Measurements from ENCODE around the gene TMEM41B.
"Not testable (repeated sequence)": the region's sequence is repeated elsewhere in the genome, so short reads cannot be mapped to it uniquely, and the experiment has no call there.

TMEM41B gene

GRCh38 chr11:9250139-9250582 lies 64.2 kb downstream of the TMEM41B start:
- no peak for DNase-seq (ENCODE audit: insufficient read length, low spot score)
- no peak for FAIRE-seq
- no peak for TF ChIP-seq CTCF (IDR thresholded peaks at IDR 0.05; ENCODE audit: insufficient read depth, missing control alignments)

- FAIRE-seq (no peak), DNase-seq (ENCODE audit: insufficient read length, low spot score) (no peak)
- no peak for TF ChIP-seq CTCF (IDR thresholded peaks at IDR 0.05; ENCODE audit: insufficient read depth, missing control alignments)
These were observed 65.1 kb downstream of the TMEM41B start for GRCh38 chr11:9249252-9249651.

DNA sequence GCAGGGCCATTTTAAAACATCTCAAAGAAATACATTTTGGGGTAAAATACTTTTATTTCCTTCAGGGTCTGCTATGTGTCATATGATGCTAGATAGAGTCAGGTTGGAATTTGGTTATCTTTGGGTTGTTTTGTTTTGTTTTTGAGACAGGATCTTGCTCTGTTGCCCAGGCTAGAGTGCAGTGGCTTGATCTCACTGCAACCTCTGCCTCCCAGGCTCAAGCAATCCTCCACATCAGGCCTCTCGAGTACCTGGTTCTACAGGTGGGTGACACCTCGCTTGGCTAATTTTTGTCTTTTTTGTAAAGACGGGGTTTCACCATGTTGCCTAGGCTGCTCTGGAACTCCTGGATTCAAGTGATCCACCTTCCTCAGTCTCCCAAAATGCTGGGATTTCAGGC lies 66.5 kb downstream of the TMEM41B start:
- FAIRE-seq (no peak), DNase-seq (ENCODE audit: insufficient read length, low spot score) (no peak)
- TF ChIP-seq CTCF (IDR thresholded peaks at IDR 0.05; ENCODE audit: insufficient read depth, missing control alignments): no peak

DNA sequence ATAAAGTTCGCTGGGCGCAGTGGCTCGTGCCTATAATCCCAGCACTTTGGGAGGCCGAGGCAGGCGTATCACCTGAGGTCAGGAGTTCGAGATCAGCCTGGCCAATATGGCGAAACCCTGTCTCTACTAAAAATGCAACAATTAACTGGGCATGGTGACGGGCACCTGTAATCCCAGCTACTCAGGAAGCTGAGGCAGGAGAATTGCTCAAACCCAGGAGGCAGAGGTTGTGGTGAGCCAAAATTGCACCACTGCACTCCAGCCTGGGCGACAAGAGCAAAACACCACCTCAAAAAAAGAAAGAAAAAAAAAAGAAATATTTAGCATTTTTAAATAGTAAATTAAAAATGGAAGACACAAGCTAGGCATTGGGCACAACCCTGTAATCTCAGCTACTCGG lies 78.2 kb downstream of the TMEM41B start:
- not testable (repeated sequence) for FAIRE-seq

DNA sequence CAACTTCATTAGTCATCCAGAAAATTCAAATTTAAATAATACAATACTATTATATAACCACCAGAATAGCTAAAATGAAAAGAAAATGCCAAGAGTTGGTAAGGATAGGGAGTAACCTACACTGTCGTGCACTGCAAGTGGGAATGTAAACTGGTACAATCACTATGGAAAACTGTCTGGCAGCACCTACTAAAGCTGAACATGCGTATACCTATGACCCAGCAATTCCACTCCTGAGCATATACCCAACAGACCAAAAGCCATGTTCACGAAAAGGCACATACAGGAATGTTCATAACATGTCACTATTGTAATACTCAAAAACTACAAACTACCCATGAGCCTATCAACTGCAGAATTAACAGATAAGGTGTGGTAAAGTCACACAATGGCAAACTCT lies 81.9 kb downstream of the TMEM41B start:
- TF ChIP-seq CTCF (IDR thresholded peaks at IDR 0.05; ENCODE audit: insufficient read depth, missing control alignments): no peak
- FAIRE-seq (no peak), DNase-seq (ENCODE audit: insufficient read length, low spot score) (no peak)

More for the DNA sequence above, 78.2 kb downstream of the TMEM41B start:
- DNase-seq (ENCODE audit: insufficient read length, low spot score): not testable (repeated sequence)

DNA sequence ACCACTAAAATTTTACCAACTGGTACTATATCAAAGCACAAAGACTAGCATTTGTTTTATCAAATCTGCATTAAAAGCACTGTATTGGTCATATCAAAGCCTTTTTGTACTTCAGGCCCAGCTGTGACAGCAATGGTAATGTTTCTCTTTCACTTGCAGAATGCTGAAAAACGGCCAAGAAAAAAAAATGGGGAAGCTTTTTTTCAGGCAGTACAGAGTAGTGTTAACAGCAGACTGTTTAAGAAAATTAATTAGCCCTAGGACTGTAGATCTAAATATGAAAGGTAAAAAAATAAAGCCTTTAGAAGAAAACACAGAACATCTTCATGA lies 82.6 kb downstream of the TMEM41B start:
- DNase-seq (ENCODE audit: insufficient read length, low spot score): no peak
- no peak for FAIRE-seq

More for the DNA sequence above, 82.6 kb downstream of the TMEM41B start:
- no peak for TF ChIP-seq CTCF (IDR thresholded peaks at IDR 0.05; ENCODE audit: insufficient read depth, missing control alignments)

Measured in D721Med (cell line).